Measurements from ENCODE around the gene SKAP1.

SKAP1 gene

DNA sequence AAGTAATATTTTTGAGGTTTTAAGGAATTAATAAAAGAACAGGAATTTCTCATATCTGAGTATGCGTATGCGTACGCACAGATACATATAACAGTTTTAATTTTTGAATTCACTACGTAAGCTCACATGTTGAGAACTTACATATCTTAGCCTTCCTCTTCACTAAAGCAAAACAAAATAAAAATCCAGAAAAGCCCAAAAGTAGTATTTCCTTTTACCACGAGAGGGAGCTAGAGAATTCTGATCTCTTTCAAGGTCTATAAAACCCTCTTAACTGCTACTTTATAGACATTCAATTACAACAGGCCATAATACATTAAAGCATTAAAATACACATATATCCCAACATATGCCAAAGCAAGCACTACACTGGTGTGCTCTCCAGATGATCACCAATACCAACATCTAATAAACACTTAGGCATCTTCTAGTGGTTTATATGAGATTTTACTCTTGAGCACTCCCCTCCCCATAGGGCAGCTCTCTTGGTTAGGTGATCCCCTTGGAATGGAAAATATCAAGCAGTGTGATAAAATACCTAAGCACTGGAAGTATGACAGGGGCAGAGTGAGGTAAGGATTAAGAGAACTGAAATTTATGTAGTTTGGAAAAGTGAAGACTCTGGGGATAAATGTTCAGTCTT, 94.0 kb downstream of the SKAP1 start:
- Histone ChIP-seq H3K27ac (ENCODE audit: low read depth, low read length) (no peak overlapping the region), H3K9me3 (ENCODE audit: low read length) (no peaks in the 10 kb centered on the region), H3K9ac (ENCODE audit: low read length) (no peak overlapping the region), H3K4me1 (ENCODE audit: insufficient read depth, low read length) (no peaks in the 10 kb centered on the region), H3K4me3 (ENCODE audit: low read depth in 1 of 2, low read length in 2 of 2) (no peak overlapping the region), H3K36me3 (ENCODE audit: insufficient read depth, low read length) (no peaks in the 10 kb centered on the region), H3K27me3 (ENCODE audit: control insufficient read depth in 1 of 2, insufficient read depth in 2 of 2, low read length in 2 of 2) (peaks cover 36 to 47% of the 10 kb centered on the region in 2 donors)

- Histone ChIP-seq H3K9me3 (ENCODE audit: low read length) (no peaks in the 10 kb centered on the region), H3K9ac (ENCODE audit: low read length) (no peak overlapping the region), H3K27me3 (ENCODE audit: control insufficient read depth in 1 of 2, insufficient read depth in 2 of 2, low read length in 2 of 2) (peaks cover 41 to 54% of the 10 kb centered on the region in 2 donors), H3K36me3 (ENCODE audit: insufficient read depth, low read length) (no peaks in the 10 kb centered on the region), H3K4me3 (ENCODE audit: low read depth in 1 of 2, low read length in 2 of 2) (no peak overlapping the region), H3K27ac (ENCODE audit: low read depth, low read length) (no peak overlapping the region), H3K4me1 (ENCODE audit: insufficient read depth, low read length) (no peaks in the 10 kb centered on the region)
These were observed 94.7 kb downstream of the SKAP1 start for GRCh38 chr17:48335146-48335784.

DNA sequence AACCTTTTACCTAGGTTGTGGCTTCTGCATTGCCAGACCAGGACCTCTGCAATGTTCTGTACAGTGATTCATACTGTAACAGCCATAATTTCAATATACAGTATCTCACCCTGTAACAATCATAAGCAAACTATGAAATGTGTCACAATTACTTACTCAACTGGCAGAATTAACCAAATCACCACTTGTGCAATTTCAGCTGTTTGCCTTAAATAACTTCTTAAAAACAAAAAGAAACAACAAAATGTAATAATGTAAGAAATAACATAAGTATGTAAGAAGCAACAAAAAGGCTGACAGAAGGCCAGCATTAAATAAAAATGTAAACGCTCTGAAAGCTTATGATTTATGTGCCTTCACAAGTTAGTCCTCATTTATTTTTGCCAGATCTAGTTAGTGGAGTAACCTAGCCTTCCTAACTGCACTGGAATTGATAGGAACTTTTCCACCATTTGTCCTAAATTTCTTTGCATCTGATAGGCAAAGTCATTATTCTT, 96.9 kb downstream of the SKAP1 start:
- Histone ChIP-seq H3K4me1 (ENCODE audit: insufficient read depth, low read length) (no peaks in the 10 kb centered on the region), H3K4me3 (ENCODE audit: low read depth in 1 of 2, low read length in 2 of 2) (no peak overlapping the region), H3K9ac (ENCODE audit: low read length) (no peak overlapping the region), H3K36me3 (ENCODE audit: insufficient read depth, low read length) (no peaks in the 10 kb centered on the region), H3K27ac (ENCODE audit: low read depth, low read length) (no peak overlapping the region), H3K27me3 (ENCODE audit: control insufficient read depth in 1 of 2, insufficient read depth in 2 of 2, low read length in 2 of 2) (peaks cover 26 to 56% of the 10 kb centered on the region in 2 donors), H3K9me3 (ENCODE audit: low read length) (no peaks in the 10 kb centered on the region)

- H3K9me3 ChIP-seq (ENCODE audit: low read length) = no peaks in the 10 kb centered on the region
- no peaks in the 10 kb centered on the region for H3K4me1 ChIP-seq (ENCODE audit: insufficient read depth, low read length)
- no peaks in the 10 kb centered on the region for H3K36me3 ChIP-seq (ENCODE audit: insufficient read depth, low read length)
- H3K27me3 ChIP-seq (ENCODE audit: control insufficient read depth in 1 of 2, insufficient read depth in 2 of 2, low read length in 2 of 2) = peaks cover 21 to 50% of the 10 kb centered on the region in 2 donors
- H3K4me3 ChIP-seq (ENCODE audit: low read depth in 1 of 2, low read length in 2 of 2) = no peak overlapping the region
- H3K27ac ChIP-seq (ENCODE audit: low read depth, low read length) = no peak overlapping the region
- H3K9ac ChIP-seq (ENCODE audit: low read length) = no peak overlapping the region
These were observed 99.1 kb downstream of the SKAP1 start for GRCh38 chr17:48330887-48331286.

- no peak overlapping the region for H3K9ac ChIP-seq (ENCODE audit: low read length)
- H3K36me3 ChIP-seq (ENCODE audit: insufficient read depth, low read length) = no peaks in the 10 kb centered on the region
- no peaks in the 10 kb centered on the region for H3K9me3 ChIP-seq (ENCODE audit: low read length)
- H3K4me1 ChIP-seq (ENCODE audit: insufficient read depth, low read length) = no peaks in the 10 kb centered on the region
- H3K27me3 ChIP-seq (ENCODE audit: control insufficient read depth in 1 of 2, insufficient read depth in 2 of 2, low read length in 2 of 2) = peaks cover 21 to 47% of the 10 kb centered on the region in 2 donors
- H3K27ac ChIP-seq (ENCODE audit: low read depth, low read length) = no peak overlapping the region
- no peak overlapping the region for H3K4me3 ChIP-seq (ENCODE audit: low read depth in 1 of 2, low read length in 2 of 2)
These were observed 99.6 kb downstream of the SKAP1 start for GRCh38 chr17:48330421-48330820.

- peaks cover 14 to 35% of the 10 kb centered on the region in 2 donors for H3K27me3 ChIP-seq (ENCODE audit: control insufficient read depth in 1 of 2, insufficient read depth in 2 of 2, low read length in 2 of 2)
- no peak overlapping the region for H3K4me3 ChIP-seq (ENCODE audit: low read depth in 1 of 2, low read length in 2 of 2)
- H3K4me1 ChIP-seq (ENCODE audit: insufficient read depth, low read length) = no peaks in the 10 kb centered on the region
- no peak overlapping the region for H3K27ac ChIP-seq (ENCODE audit: low read depth, low read length)
- H3K9me3 ChIP-seq (ENCODE audit: low read length) = no peaks in the 10 kb centered on the region
- H3K36me3 ChIP-seq (ENCODE audit: insufficient read depth, low read length) = no peaks in the 10 kb centered on the region
- no peak overlapping the region for H3K9ac ChIP-seq (ENCODE audit: low read length)
These were observed 101.6 kb downstream of the SKAP1 start for GRCh38 chr17:48328457-48328856.

DNA sequence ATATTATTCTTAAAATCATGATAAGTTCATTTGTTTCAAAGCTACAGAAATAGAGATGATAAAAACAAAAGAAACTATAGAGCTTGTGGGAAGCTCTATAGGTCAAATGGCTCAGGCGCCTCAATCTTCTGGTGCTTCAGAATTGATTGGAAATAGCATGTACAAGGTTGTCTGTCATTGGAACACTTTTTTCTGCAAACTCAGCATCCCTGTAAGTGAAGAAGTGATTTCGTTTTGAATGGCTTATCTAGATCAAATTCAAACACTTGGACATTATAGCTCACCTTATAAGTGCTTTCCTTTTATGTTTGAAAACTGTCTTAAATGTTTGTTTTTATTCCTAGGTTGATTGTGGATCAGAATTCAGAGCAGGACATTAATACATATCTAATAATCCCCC, 103.7 kb downstream of the SKAP1 start:
- no peak overlapping the region for H3K27ac ChIP-seq (ENCODE audit: low read depth, low read length)
- H3K27me3 ChIP-seq (ENCODE audit: control insufficient read depth in 1 of 2, insufficient read depth in 2 of 2, low read length in 2 of 2) = peaks cover 8 to 25% of the 10 kb centered on the region in 2 donors
- H3K4me3 ChIP-seq (ENCODE audit: low read depth in 1 of 2, low read length in 2 of 2) = no peak overlapping the region
- H3K36me3 ChIP-seq (ENCODE audit: insufficient read depth, low read length) = no peaks in the 10 kb centered on the region
- H3K9ac ChIP-seq (ENCODE audit: low read length) = no peak overlapping the region
- no peaks in the 10 kb centered on the region for H3K4me1 ChIP-seq (ENCODE audit: insufficient read depth, low read length)
- no peaks in the 10 kb centered on the region for H3K9me3 ChIP-seq (ENCODE audit: low read length)

DNA sequence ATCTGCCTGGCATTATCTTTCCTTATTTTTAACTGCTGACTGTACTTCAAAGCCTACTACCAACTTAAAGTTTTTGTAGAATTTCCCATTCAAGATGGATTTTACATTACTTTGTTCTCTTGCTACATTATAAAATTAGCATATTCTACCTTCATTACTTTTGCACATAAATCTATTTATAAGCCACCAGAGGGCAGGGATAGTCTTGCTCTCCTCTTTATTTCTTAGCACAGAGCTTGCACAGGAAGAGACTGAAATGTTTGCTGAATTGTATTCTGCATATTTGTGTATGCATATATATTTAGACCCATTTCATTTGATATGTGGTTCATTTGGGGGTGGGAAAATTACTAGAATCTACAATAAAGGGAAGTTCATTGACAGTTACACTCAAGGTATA, 108.0 kb downstream of the SKAP1 start:
- Histone ChIP-seq H3K36me3 (ENCODE audit: insufficient read depth, low read length) (no peaks in the 10 kb centered on the region), H3K27ac (ENCODE audit: low read depth, low read length) (no peak overlapping the region), H3K4me3 (ENCODE audit: low read depth in 1 of 2, low read length in 2 of 2) (no peak overlapping the region)

DNA sequence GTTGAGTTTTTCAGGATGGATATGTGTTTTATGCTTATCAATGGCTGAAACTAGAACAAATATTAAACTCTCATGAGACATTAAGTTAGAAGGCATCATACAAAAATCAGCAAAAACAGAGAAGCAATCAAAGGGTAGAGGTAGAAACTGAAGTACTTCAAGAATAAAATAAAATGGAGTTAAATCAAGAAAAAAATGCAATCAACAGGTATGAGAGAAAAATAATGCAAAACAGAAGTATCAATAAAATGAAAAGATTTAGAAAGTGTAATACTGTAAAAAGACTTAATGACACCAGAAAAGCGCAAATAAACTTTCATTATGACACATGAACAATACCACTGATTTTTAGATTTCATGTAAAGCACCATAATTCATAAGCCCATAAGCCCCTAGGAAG, 112.3 kb downstream of the SKAP1 start:
- no peak overlapping the region for H3K4me3 ChIP-seq (ENCODE audit: low read depth in 1 of 2, low read length in 2 of 2)
- H3K27ac ChIP-seq (ENCODE audit: low read depth, low read length) = no peak overlapping the region
- H3K4me1 ChIP-seq (ENCODE audit: insufficient read depth, low read length) = no peaks in the 10 kb centered on the region
- H3K9me3 ChIP-seq (ENCODE audit: low read length) = no peaks in the 10 kb centered on the region
- H3K27me3 ChIP-seq (ENCODE audit: control insufficient read depth in 1 of 2, insufficient read depth in 2 of 2, low read length in 2 of 2) = peaks cover 0 to 7% of the 10 kb centered on the region in 2 donors
- no peak overlapping the region for H3K9ac ChIP-seq (ENCODE audit: low read length)
- no peaks in the 10 kb centered on the region for H3K36me3 ChIP-seq (ENCODE audit: insufficient read depth, low read length)

More for the DNA sequence above, 108.0 kb downstream of the SKAP1 start:
- H3K27me3 ChIP-seq (ENCODE audit: control insufficient read depth in 1 of 2, insufficient read depth in 2 of 2, low read length in 2 of 2) = peaks cover 0 to 4% of the 10 kb centered on the region in 2 donors
- H3K9me3 ChIP-seq (ENCODE audit: low read length) = no peaks in the 10 kb centered on the region
- H3K9ac ChIP-seq (ENCODE audit: low read length) = no peak overlapping the region
- no peaks in the 10 kb centered on the region for H3K4me1 ChIP-seq (ENCODE audit: insufficient read depth, low read length)

GRCh38 chr17:48314716-48315115, 115.3 kb downstream of the SKAP1 start:
- H3K4me1 ChIP-seq (ENCODE audit: insufficient read depth, low read length) = no peaks in the 10 kb centered on the region
- H3K36me3 ChIP-seq (ENCODE audit: insufficient read depth, low read length) = no peaks in the 10 kb centered on the region
- no peaks in the 10 kb centered on the region for H3K9me3 ChIP-seq (ENCODE audit: low read length)
- no peak overlapping the region for H3K27ac ChIP-seq (ENCODE audit: low read depth, low read length)
- no peak overlapping the region for H3K4me3 ChIP-seq (ENCODE audit: low read depth in 1 of 2, low read length in 2 of 2)
- peaks cover 18 to 35% of the 10 kb centered on the region in 2 donors for H3K27me3 ChIP-seq (ENCODE audit: control insufficient read depth in 1 of 2, insufficient read depth in 2 of 2, low read length in 2 of 2)
- H3K9ac ChIP-seq (ENCODE audit: low read length) = no peak overlapping the region

- Histone ChIP-seq H3K27ac (ENCODE audit: low read depth, low read length) (no peak overlapping the region), H3K4me3 (ENCODE audit: low read depth in 1 of 2, low read length in 2 of 2) (no peak overlapping the region), H3K9ac (ENCODE audit: low read length) (no peak overlapping the region), H3K9me3 (ENCODE audit: low read length) (no peaks in the 10 kb centered on the region), H3K36me3 (ENCODE audit: insufficient read depth, low read length) (no peaks in the 10 kb centered on the region), H3K4me1 (ENCODE audit: insufficient read depth, low read length) (no peaks in the 10 kb centered on the region), H3K27me3 (ENCODE audit: control insufficient read depth in 1 of 2, insufficient read depth in 2 of 2, low read length in 2 of 2) (peaks cover 30 to 45% of the 10 kb centered on the region in 2 donors)
These were observed 116.8 kb downstream of the SKAP1 start for GRCh38 chr17:48313096-48313755.

All from muscle layer of colon (tissue), 2 donors.